GM18867 (cell line): ENCODE measurements around the gene SLC39A9.
A peak's percentile ranks its signal among the peaks of the same experiment; 100 is the strongest.
"Not testable (repeated sequence)": the region's sequence is repeated elsewhere in the genome, so short reads cannot be mapped to it uniquely, and the experiment has no call there.

Source experiments
- ATAC-seq: cut with Tn5 transposase; IDR thresholded peaks from one replicate; pipeline ENCODE4 v1.9.1; 2021; ENCODE audit warnings: mild to moderate bottlenecking, moderate library complexity; ENCODE audit not compliant: unreplicated experiment

SLC39A9 gene

DNA sequence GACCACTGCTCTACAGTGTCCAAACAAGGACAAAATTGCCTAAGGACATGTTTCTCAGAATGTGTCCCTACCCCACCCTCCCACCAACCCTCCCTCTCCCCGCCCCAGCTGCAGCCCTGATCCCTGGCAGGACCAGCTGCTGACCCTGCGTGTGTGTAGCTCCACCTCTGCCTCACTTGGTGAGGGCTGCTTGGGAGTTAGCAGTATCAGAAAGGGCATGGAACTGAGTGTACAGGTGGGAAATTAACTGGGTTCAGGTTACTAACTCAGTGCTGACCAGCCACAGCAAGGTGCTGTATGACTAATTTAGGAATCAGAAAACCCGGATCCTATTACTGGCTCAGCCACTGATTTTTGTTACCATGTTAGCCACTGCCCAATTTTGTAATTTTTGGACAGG, 74.8 kb downstream of the SLC39A9 start:
- ATAC-seq = no peak

- no peak for ATAC-seq
Measured at GRCh38 chr14:69473946-69474345, 75.5 kb downstream of the SLC39A9 start.

GRCh38 chr14:69475194-69475818, 76.8 kb downstream of the SLC39A9 start:
- no peak for ATAC-seq

GRCh38 chr14:69476824-69477450, 78.4 kb downstream of the SLC39A9 start:
- ATAC-seq = not testable (repeated sequence)

DNA sequence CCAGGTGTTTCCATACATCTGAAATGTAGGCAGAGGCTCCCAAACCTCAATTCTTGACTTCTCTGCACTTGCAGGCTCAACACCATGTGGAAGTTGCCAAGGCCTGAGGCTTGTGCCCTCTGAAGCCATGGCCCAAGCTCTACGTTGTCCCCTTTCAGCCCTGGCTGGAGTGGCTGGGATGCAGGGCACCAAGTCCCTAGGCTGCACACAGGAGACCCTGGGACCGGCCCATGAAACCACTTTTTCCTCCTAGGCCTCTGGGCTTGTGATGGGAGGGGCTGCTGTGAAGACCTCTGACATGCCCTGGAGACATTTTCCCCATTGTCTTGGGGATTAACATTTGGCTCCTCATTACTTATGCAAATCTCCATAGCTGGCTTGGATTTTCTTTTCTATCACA, 79.6 kb downstream of the SLC39A9 start:
- ATAC-seq = not testable (repeated sequence)

- no peak for ATAC-seq
Measured at GRCh38 chr14:69479696-69480095, 81.2 kb downstream of the SLC39A9 start.

DNA sequence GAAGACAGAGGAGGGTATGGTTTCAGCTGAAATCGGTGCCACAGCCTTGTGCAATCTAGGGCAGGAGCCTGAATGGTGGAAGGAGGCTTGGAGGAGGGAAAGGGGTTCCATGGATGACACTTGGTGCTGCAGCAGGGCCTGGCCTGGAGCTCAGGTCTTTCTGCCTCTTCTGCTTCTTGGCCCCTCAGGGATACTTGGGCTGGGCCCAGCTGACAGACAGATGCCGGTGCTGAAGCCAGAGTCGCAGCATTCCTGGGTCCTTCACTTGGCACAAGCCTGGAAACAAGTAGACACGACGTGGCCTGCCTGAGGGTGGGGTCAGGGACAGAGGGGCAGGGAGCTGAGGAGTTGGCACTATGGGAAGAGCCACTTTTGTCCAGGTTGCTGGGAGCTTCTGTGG, 81.6 kb downstream of the SLC39A9 start:
- no peak for ATAC-seq

GRCh38 chr14:69481815-69482568, 83.5 kb downstream of the SLC39A9 start:
- peak; percentile 93 for ATAC-seq

DNA sequence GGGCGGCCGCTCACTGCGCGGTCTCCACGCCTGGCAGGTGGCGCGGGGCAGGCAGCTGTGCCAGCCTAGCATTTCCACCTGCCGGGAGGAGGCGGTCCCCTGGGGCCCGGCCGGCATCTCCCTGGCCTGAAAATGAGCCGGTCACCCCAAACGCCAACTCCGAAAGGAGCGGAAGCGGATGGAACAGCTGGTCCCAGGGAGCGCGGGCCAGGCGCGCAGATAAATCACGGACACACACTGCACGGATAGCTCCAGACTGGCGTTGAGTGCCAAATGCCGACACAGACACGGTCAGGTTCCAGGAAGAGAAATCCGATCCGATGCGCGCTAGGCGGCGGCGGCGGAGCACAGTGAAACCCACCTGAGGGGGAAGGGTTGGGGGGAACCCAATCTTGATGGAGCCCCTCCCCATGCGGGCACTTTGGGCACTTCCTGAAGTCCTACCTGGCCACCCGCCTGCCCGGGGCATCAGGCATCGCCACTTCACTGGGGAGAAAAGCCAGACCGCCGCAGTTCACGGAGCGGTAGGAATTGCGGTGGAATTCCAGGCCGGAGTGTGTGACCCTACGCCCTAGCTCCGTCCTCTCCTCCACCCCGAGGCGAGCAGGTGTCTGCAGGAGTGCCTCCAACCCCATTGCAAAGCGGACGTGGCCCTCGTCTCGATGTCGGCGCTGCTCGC, 85.4 kb downstream of the SLC39A9 start:
- ATAC-seq = no peak

DNA sequence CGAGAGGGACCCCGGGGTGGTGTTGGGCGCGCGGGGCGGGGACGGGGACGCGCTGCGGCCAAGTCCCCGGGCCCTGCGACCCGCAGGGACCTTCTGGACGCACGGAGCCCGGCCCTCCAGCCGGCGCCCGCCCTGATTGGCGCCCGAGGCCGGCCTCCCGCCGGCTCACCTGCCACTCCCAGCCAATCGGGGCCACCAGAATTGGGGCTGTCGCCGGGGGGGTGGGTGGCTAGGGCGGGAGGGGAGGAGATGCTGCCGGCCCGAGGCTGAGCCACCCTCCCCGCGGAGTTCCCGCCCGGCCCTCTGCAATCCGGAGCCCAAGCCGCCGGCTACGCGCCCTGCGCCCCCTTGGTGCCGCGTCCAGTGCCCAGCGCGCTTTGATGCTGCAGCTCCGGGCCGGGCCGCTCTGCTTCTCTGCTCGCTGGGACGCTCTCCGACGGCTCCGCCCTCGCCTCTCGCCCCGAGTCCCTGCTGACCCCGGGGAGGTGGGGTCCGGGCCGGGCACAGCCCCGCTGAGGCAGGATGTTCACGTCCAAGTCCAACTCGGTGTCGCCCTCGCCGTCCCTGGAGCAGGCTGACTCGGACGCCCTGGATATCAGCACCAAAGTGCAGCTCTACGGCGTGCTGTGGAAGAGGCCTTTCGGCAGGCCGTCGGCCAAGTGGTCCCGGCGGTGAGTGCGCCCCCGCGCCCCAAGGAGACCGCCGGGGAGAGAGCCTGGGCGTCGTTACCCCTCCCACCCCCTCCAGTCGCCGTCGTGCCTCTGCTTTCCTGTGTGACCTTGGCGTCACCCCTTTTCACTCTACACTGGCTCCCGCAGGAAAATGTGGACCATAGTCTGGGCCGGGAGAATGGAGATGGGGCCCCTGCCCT, 86.2 kb downstream of the SLC39A9 start, which contains the start of gene PLEKHD1:
Gene PLEKHD1 (plus strand): TSS at position 285 of the 871 bp plus-strand sequence. CDS start 238 bp downstream, at position 523.
- ATAC-seq = no peak

GRCh38 chr14:69485315-69485660, 86.8 kb downstream of the SLC39A9 start:
- ATAC-seq = no peak

- no peak for ATAC-seq
Measured at GRCh38 chr14:69485701-69486100, 87.2 kb downstream of the SLC39A9 start.

GRCh38 chr14:69487226-69487625, 88.7 kb downstream of the SLC39A9 start:
- ATAC-seq = no peak

- ATAC-seq = no peak
Measured at GRCh38 chr14:69487771-69488170, 89.3 kb downstream of the SLC39A9 start.

DNA sequence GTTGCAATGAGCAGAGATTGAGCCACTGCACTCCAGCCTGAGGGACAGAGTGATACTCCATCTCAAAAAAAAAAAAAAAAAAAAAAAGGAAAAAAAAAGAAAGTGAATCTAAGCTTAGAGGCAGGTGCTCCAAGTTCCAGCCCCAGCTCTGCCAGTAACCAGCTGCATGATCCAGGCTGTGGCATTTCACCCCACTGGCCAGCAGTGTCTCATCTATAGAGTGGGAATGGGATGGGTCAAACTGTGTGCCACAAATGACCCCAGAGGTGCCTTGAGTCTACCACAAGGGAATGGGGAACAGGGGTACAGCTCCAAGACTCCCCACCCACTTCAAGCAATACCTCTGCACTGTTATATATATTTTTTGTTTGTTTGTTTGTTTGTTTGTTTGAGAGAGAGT, 91.0 kb downstream of the SLC39A9 start:
- ATAC-seq = no peak

DNA sequence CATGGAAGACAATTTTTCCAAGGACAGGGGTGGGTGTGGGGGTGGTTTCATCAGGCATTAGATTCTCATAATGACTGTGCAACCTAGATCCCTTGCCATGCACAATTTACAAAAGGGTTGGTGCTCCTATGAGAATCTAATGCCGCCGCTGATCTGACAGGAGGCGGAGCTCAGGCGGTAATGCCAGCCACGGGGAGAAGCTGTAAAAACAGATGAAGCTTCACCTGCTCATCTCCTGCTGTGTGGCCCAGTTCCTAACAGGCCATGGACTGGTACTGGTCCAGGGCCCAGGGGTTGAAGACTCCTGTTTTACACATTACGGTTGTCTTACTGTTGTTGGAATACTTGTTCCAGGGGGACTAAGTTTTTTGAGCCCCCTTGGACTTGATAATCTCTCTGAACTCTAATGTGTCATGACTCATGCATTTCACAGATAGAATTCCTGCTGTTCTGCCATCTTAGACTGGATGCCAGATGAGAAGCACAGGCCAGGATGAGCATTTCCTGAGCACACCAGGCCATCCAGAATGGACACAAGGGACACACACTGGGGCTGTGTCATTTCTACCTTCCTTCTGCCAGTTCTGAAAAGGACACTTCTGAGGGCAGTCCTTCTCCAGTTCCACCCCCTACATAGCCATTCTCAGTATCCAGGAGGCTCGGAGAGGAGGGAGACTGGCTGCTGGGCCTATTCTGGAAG, 91.9 kb downstream of the SLC39A9 start:
- no peak for ATAC-seq

DNA sequence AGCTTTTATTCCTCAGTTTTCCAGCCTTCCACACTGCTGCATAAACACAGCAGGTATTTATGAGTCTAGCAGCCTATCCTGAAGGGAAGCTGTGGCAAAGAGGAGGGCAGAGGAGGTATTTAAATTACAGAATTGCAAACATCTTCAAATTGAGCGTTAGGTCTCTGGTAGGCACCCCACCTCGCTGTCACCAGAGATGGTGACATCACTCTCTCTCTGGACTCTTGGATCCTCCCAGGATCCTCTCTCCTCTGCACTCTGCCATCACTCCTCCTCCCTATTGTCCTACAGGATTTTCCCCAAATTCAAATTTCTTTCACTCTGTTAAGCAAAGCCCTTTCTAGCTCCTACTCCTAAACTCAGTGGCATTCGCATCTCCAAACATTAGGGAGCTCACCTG, 92.7 kb downstream of the SLC39A9 start:
- no peak for ATAC-seq

DNA sequence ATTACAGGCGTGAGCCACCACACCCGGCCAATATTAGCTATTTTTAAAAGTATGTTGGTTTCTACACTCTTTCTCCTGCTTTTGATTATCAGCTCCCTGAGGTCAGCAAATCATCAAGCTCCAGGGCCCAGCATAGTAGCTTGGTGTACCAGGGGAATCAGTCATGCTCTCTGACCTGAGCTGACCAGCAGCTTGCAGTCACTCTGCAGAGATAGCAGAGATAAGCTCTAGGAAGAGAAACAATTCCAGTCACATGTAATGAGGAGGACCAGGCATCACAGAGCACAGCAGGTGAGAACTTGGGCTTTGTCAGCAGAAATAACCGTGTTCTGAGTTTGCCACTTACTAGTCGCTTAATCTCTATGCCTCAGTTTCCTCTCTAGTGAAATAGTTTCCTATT, 94.5 kb downstream of the SLC39A9 start:
- no peak for ATAC-seq

DNA sequence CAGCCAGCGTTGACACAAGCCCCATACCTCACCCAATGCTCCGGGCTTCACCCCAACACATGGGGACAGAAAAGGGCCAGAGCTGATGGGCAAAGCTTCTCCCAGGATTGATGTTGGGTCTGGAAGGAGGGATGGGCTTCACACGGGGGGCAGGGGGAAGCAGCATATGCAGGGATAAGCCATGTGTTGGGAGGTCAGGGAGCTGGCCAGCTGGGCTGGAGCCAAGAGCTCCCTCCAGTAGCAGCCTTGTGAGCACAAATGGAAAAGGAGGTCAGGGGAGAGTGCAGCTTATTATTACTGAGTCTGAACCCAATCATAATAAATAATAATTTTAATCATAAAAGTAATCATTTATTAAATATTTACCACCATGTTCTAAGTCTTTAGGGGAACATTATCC, 95.3 kb downstream of the SLC39A9 start:
- no peak for ATAC-seq

- no peak for ATAC-seq
Measured at GRCh38 chr14:69495341-69495921, 96.9 kb downstream of the SLC39A9 start.
